HAP-1 (cell line): ENCODE measurements around the gene SPAG17.

ENCODE experiments used
- DNase-seq, 2 experiments: peaks; one replicate each; pipeline ENCODE4 v3.0.0-alpha.2; 2016 to 2020; ENCODE audit warnings: low spot score in 2 of 2
- H3K27me3 ChIP-seq: fragments of 250-450 bp; sonication (Bioruptor Pico); 2 replicates; pipeline ENCODE4 v1.5.1; 2020; ENCODE audit warnings: low read depth, mild to moderate bottlenecking, moderate library complexity
- H3K36me3 ChIP-seq: fragments of 250-450 bp; sonication (Bioruptor Pico); replicated peaks from 2 replicates; pipeline ENCODE4 v1.5.1; 2020; ENCODE audit warnings: mild to moderate bottlenecking
- H3K4me1 ChIP-seq: fragments of 250-450 bp; sonication (Bioruptor Pico); 2 replicates; pipeline ENCODE4 v1.5.1; 2020; ENCODE audit warnings: mild to moderate bottlenecking
- H3K4me3 ChIP-seq: fragments of 250-450 bp; sonication (Bioruptor Pico); 2 replicates; pipeline ENCODE4 v1.5.1; 2020; ENCODE audit warnings: mild to moderate bottlenecking, moderate library complexity
- H3K9me3 ChIP-seq: fragments of 250-450 bp; sonication (Bioruptor Pico); 2 replicates; pipeline ENCODE4 v1.5.1; 2020; ENCODE audit warnings: mild to moderate bottlenecking, moderate library complexity
- in situ Hi-C: fragments of 300-500 bp; cut with MboI; formaldehyde crosslinking; loops from 3 replicates; pipeline ENCODE4 v1.14.3; 2020; ENCODE audit warnings: low sequenced_read_pairs, inconsistent platforms, mixed read lengths

The SPAG17 gene

DNA sequence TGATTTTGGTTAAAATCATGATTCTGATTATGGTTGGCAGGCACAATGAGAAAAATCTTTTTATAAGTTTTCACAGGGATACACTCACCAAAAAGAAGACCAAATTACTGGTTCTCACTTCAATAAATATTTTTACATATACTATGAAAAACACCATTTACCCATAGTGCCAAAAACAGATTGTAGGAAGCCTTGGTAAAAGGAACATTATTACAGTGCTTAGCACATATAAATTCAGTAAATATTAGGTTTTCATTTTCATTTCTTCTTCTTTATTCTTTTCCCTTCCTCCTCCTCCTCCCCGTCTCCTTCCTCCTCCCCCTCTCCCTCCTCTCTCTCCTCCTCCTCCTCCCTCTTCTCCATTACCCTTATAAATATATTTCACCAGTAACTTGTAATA lies 15.8 kb upstream of the SPAG17 start:
- H3K4me1 ChIP-seq = no peaks in the 10 kb centered on the region
- H3K4me3 ChIP-seq = no peak overlapping the region
- no peaks in the 10 kb centered on the region for H3K9me3 ChIP-seq
- no peak for DNase-seq
- no peaks in the 10 kb centered on the region for H3K27me3 ChIP-seq
- H3K36me3 ChIP-seq = no peaks in the 10 kb centered on the region
- in situ Hi-C loops = no loop called here

DNA sequence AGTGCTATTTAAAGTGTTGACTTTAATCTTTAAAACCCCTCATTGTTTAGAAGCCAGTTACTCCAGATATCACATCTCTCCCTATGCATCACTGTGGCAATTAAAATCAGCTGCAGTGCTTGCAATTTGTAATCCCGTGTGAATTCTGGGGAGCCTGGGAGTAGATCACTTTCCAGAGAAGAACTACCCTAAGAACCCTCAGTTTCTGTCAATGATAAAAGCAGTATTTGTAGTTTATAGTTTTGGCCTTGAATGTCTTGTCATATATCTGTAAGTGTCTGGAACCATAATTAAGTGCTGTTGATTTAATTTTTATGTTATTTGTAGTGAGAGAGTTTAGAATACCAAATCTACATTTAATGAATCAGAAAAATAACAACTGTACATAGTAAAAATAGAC lies 5.5 kb upstream of the SPAG17 start:
- Histone ChIP-seq H3K4me3 (no peak overlapping the region), H3K27me3 (no peaks in the 10 kb centered on the region), H3K4me1 (peaks cover 17% of the 10 kb centered on the region), H3K9me3 (no peaks in the 10 kb centered on the region), H3K36me3 (no peaks in the 10 kb centered on the region)
- DNase-seq = no peak
- in situ Hi-C loops = no loop called here

DNA sequence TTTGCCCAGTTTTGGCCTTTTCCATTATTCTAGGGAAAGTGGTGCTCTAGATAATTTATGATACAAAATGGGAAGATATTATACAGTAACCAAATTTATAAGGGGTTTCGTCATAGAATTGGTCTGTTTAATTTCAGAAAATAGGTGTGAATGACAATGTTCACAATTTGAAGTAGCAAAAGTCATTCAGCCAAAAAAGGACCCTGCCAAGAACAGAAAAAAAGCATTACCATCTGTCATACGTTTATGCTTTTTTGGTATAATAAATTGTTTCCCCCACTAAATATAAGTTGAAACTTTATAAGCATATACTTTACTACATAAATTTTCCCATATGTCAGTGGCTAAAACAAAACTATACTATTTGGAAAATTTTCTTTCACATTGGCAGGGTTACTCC lies 4.5 kb upstream of the SPAG17 start:
- H3K4me3 ChIP-seq = no peak overlapping the region

GRCh38 chr1:118188411-118188810 lies 3.4 kb upstream of the SPAG17 start:
- peaks cover 20% of the 10 kb centered on the region for H3K4me1 ChIP-seq
- in situ Hi-C loops = no loop called here
- no peak for DNase-seq
- no peaks in the 10 kb centered on the region for H3K27me3 ChIP-seq
- no peaks in the 10 kb centered on the region for H3K36me3 ChIP-seq
- H3K9me3 ChIP-seq = no peaks in the 10 kb centered on the region
- H3K4me3 ChIP-seq = no peak overlapping the region

More for the DNA sequence above, 4.5 kb upstream of the SPAG17 start:
- Histone ChIP-seq H3K36me3 (no peaks in the 10 kb centered on the region), H3K9me3 (no peaks in the 10 kb centered on the region), H3K27me3 (no peaks in the 10 kb centered on the region), H3K4me1 (peaks cover 20% of the 10 kb centered on the region)
- no peak for DNase-seq
- in situ Hi-C loops = no loop called here

GRCh38 chr1:118186026-118186425 lies 998 bp upstream of the SPAG17 start:
- peaks cover 20% of the 10 kb centered on the region for H3K4me1 ChIP-seq
- H3K36me3 ChIP-seq = no peaks in the 10 kb centered on the region
- H3K9me3 ChIP-seq = no peaks in the 10 kb centered on the region
- H3K4me3 ChIP-seq = no peak overlapping the region
- in situ Hi-C loops = no loop called here
- DNase-seq = no peak
- no peaks in the 10 kb centered on the region for H3K27me3 ChIP-seq

DNA sequence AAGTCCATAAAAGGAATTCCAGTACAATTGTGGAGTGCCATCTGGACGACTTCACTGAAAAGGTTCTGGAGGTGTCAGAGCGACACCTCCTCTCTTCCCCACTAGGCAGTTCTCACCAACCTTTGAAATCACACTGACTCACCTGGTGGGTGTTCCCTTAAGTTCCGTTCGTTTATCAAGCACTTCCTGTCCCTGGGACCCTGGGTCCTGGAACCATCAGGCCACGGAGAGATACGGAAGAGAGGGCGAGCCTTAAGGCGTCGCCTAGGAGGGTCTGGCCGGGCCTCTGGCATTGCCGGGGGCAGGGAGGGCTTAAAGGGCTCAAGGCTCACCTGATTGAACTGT lies 317 bp downstream of the SPAG17 start:
- peak overlapping the region; percentile 36; the same call in 1 of the 2 replicates for H3K4me3 ChIP-seq
- H3K27me3 ChIP-seq = no peaks in the 10 kb centered on the region
- H3K36me3 ChIP-seq = no peaks in the 10 kb centered on the region
- no peaks in the 10 kb centered on the region for H3K9me3 ChIP-seq
- in situ Hi-C loops = no loop called here
- H3K4me1 ChIP-seq = peaks cover 20% of the 10 kb centered on the region
- no peak for DNase-seq

DNA sequence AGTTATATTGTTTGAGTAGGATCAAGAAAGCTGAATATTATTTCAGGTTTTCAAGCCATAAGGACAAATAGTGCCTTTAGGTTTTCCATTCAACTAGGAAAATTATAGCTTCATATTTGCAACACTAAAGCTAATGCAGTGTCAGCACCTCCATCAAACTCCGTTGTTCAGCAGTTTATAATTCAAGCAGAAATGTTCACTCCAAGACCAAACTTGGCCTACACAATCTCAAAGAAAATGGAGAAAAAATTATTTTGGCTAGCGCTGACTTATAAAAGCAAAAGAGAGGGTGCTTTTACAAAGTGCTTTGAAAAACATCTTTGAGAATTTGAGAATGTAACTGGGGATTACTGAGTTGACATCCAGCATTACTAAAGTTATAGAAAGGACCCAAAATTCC lies 1.4 kb downstream of the SPAG17 start:
- no peak for DNase-seq
- Histone ChIP-seq H3K9me3 (no peaks in the 10 kb centered on the region), H3K4me1 (peaks cover 20% of the 10 kb centered on the region), H3K36me3 (no peaks in the 10 kb centered on the region), H3K4me3 (no peak overlapping the region), H3K27me3 (no peaks in the 10 kb centered on the region)
- in situ Hi-C loops = no loop called here

DNA sequence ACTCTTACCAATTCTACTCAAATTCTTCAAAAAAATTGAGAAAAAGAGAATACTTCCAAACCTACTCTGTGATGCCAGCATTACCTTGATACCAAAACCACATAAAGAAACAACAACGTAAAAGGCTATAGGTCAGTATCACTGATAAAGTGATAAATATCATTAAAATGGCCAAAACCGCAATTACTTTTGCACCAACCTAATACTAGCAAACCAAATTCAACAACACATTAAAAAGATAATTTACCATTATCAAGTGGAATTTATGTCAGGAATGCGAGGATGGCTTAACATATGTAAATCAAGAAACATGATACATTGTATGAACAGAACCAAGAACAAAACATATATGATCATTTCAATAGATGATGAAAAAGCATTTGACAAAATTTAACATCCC lies 7.0 kb downstream of the SPAG17 start:
- H3K4me1 ChIP-seq = no peaks in the 10 kb centered on the region
- in situ Hi-C loops = no loop called here
- H3K36me3 ChIP-seq = no peaks in the 10 kb centered on the region

GRCh38 chr1:118169016-118169415 lies 16.0 kb downstream of the SPAG17 start:
- in situ Hi-C loops = no loop called here
- Histone ChIP-seq H3K9me3 (no peaks in the 10 kb centered on the region), H3K27me3 (no peaks in the 10 kb centered on the region), H3K4me1 (no peaks in the 10 kb centered on the region), H3K36me3 (no peaks in the 10 kb centered on the region), H3K4me3 (no peak overlapping the region)
- DNase-seq = no peak

More for the DNA sequence above, 7.0 kb downstream of the SPAG17 start:
- no peak overlapping the region for H3K4me3 ChIP-seq
- no peak for DNase-seq
- H3K9me3 ChIP-seq = no peaks in the 10 kb centered on the region
- no peaks in the 10 kb centered on the region for H3K27me3 ChIP-seq

- in situ Hi-C loops = no loop called here
- no peaks in the 10 kb centered on the region for H3K27me3 ChIP-seq
- H3K36me3 ChIP-seq = no peaks in the 10 kb centered on the region
- DNase-seq = no peak
- peaks cover 2% of the 10 kb centered on the region for H3K4me1 ChIP-seq
- no peaks in the 10 kb centered on the region for H3K9me3 ChIP-seq
- H3K4me3 ChIP-seq = no peak overlapping the region
Measured at GRCh38 chr1:118160806-118161205, 24.2 kb downstream of the SPAG17 start.

DNA sequence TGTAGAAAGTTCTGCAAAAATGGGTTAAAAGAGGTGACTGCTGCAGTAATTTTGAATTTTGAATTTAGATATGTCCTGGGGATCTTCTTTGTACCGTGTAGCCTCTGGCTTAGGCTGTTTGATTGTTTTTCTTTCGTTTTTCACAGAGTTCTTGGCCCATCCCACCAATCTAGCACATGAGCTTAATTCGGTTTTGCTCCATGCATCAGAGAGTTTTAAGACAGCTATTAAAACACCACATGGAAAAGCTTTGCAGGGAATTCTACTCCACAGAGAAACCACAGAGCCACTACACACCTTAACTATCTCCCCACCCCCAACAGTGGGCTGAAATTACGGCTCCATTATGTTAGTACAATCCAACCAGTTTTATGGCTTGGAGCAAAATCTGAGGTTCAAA lies 25.5 kb downstream of the SPAG17 start:
- no peak for DNase-seq
- in situ Hi-C loops = no loop called here

DNA sequence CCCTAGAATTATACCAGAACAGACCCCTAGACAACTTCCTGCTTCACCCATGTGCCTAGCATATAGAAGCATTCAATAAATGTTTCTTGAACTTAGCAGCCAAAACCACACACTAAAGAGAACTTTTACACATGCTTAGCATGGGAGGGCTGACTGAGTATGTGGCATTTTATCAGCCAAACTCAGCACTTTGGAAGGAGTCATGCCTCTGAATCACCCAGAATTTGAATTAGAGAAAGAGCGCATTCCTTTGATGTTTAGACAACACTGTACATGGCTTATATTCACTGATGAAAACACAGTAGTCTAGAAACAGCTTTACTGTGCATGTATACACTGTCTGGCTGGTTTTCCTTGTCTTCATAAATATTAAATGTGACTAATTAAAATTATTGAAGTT lies 26.1 kb downstream of the SPAG17 start:
- no peak overlapping the region for H3K4me3 ChIP-seq
- no peaks in the 10 kb centered on the region for H3K36me3 ChIP-seq
- DNase-seq = no peak
- no peaks in the 10 kb centered on the region for H3K9me3 ChIP-seq
- in situ Hi-C loops = no loop called here
- peaks cover 11% of the 10 kb centered on the region for H3K4me1 ChIP-seq
- no peaks in the 10 kb centered on the region for H3K27me3 ChIP-seq

More for the DNA sequence above, 25.5 kb downstream of the SPAG17 start:
- H3K36me3 ChIP-seq = no peaks in the 10 kb centered on the region
- H3K4me3 ChIP-seq = no peak overlapping the region
- H3K9me3 ChIP-seq = no peaks in the 10 kb centered on the region
- no peaks in the 10 kb centered on the region for H3K27me3 ChIP-seq
- H3K4me1 ChIP-seq = peaks cover 11% of the 10 kb centered on the region

GRCh38 chr1:118157506-118157905 lies 27.5 kb downstream of the SPAG17 start:
- no peaks in the 10 kb centered on the region for H3K36me3 ChIP-seq
- H3K9me3 ChIP-seq = no peaks in the 10 kb centered on the region
- H3K4me1 ChIP-seq = peaks cover 11% of the 10 kb centered on the region
- no peaks in the 10 kb centered on the region for H3K27me3 ChIP-seq
- no peak for DNase-seq
- H3K4me3 ChIP-seq = no peak overlapping the region
- in situ Hi-C loops = no loop called here

DNA sequence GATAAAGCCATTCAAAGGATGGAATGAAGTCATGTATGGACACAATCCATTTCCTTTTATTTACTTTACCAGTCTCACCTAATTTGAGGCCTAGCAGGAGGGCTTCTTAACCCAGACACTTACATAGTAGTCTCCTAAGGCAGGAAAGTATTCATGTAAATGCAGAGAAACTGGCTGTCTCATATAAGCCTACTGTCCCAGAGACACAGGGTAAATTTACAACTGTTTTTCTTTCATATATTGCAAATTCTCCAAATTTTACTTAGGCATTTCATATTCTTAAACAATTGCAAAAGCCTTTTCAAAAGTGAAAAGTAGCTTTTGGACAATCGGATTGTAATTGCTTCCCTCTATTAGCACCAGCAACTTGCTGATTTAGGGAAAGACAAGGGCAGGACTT lies 29.9 kb downstream of the SPAG17 start:
- no peaks in the 10 kb centered on the region for H3K9me3 ChIP-seq
- no peak for DNase-seq
- in situ Hi-C loops = no loop called here
- no peaks in the 10 kb centered on the region for H3K27me3 ChIP-seq
- peaks cover 11% of the 10 kb centered on the region for H3K4me1 ChIP-seq
- H3K36me3 ChIP-seq = no peaks in the 10 kb centered on the region
- H3K4me3 ChIP-seq = no peak overlapping the region

- H3K4me1 ChIP-seq = peaks cover 11% of the 10 kb centered on the region
- H3K9me3 ChIP-seq = no peaks in the 10 kb centered on the region
- no peaks in the 10 kb centered on the region for H3K27me3 ChIP-seq
- DNase-seq = peak; percentile 18 to 39
- in situ Hi-C loops = no loop called here
- no peak overlapping the region for H3K4me3 ChIP-seq
- no peaks in the 10 kb centered on the region for H3K36me3 ChIP-seq
Measured at GRCh38 chr1:118154220-118154619, 30.8 kb downstream of the SPAG17 start.
